NCI-H2081 treated with DMSO at 0.1 percent for 48 hours (cell line): ENCODE data around the gene KCNMB4.

Source experiments
- DNase-seq: peaks from one replicate; lab custom pipeline; 2025; lab: John Stamatoyannopoulos, UW

The KCNMB4 gene

DNA sequence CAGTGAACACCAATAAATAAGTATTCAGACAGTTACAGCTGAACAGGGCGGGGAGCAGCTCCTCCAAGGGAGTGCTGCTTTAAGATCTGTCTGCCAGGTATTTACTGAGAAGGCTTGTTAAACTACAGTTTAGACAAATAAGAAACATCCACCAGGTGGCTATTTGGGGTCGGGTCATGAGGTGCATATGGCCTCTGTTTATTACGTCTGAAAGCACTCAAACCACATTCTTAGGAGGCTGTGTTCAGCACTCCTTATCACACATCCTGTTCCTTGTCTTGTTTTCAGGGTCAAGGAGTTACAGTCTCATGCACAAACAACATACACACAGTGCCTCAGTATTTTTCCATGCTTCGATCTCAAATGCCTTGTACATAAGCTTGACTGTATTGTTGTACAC lies 78.8 kb downstream of the KCNMB4 start:
- DNase-seq, result no peak

DNA sequence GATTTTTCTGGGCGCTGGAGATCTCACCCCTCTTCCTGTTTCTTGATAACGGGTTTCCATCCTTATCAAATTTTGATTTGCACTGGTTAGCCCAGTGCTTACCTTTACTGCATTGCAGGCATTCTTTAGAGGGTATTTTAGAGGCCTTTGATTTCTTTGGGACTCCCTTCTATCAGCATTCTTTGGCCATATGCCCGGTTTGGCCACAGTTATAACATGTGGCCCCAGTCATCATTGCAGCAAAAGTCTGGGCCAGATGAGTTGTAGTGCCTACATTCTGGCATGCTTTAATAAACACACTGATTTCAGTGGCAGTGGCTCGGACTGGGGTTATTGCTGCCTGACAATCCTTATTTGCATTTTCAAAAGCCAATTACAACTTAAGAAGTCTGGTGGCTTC lies 82.3 kb downstream of the KCNMB4 start:
- DNase-seq, result no peak

DNA sequence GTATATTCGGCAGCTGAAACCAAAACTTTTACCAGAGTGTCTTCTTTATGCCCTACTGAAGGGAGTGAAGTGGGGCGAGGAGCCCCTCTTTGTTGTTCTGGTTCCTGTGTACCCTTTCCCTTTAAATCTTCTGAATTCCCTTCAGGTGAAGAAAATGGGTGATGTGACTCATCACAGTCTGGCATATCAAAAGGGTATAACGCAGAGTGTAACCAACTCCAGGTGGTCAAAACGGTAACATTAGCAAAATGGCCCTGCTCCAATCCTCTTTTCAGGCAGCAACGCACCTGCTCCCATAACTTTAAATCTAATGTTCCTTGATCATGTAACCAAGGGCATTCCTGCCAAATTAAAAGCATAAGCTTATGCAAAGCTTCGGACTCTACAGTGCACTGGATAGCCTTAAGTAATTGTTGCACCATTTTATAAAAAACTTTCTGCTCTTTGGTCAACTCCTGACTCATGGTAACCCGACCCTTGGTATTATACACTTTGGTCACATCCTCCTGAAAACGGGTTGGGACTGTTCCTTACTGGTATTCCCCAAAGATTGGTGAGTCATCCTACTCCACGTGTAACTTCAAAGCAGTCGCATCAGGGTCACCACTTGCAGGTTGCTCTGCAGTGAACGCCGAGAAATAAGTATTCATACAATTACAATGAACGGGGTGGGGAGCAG lies 83.1 kb downstream of the KCNMB4 start:
- DNase-seq, result no peak

DNA sequence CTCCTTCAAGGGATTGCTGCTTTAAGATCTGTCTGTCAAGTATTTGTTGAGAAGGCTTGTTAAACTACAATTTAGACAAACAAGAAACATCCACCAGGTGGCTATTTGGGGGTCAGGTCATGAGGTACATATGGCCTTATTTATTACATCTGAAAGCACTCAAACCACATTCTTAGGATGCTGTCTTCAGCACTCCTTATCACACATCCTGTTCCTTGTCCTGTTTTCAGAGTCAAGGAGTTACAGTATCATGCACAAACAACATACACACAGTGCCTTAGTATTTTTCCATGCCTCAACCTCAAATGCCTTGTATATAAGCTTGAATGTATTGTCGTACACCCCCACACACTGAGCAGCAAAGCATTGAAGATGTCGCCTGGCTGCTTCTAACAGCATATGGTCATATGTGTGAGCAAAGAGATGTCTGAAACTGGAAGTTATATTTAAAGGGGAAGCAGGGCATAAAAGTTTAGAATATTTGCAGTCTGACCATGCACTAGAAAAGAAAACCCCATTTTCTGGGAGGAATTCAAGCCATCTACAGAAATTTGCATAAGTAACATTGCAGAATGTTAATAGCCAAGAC lies 83.8 kb downstream of the KCNMB4 start:
- no peak for DNase-seq

DNA sequence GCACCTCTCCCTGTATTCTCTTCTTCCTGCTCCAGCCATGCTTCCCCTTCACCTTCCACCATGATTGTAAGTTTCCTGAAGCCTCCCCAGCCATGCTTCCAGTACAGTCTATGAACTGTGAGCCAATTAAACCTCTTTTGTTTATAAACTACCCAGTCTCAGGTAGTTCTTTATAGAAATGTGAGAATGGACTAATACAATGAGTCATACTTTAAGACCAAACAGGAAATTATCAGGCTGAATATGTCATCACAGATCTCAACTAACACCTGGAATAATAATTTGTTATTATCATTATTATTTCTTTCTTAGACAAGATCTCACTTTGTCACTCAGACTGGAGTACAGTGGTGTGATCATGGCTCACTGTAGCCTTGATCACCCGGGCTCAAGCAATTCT lies 85.4 kb downstream of the KCNMB4 start:
- DNase-seq, result no peak

DNA sequence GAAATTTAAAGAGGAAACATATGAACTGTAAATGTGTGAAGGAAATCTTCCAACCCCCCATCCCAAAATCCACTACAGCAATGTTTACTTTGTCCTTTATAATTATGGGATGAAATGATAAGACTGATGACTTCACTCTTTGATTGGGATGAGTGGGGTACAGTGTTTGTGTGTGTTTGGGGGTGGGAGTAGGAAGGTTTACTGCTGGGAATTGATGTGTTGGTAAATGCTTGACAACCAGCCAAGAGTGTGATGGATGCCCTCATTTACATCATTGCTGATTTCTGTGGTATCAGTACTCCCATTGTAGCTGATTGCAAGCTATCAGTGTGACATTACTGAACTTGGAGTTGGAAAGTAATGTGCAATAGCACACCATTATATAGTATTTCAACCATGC lies 90.9 kb downstream of the KCNMB4 start:
- DNase-seq, result no peak

DNA sequence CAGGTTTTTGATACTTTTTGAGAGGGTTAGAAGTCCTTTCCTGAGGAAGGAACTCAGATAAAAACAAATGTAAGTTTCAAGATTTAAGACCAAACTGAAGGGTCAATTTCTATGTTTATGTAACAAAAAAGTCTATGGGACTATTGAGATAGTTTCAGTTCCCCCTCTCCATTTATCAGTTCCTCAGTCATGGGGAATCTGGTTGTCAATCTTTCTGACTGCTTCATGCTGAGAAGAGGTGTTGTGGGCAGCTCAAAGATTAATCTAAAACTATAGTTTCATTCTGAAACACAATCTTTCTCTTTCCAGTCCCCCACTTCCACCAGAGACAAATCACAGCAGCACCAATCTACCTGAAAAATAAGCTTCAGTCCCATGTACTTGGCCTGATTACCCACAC lies 93.7 kb downstream of the KCNMB4 start:
- DNase-seq, result no peak

DNA sequence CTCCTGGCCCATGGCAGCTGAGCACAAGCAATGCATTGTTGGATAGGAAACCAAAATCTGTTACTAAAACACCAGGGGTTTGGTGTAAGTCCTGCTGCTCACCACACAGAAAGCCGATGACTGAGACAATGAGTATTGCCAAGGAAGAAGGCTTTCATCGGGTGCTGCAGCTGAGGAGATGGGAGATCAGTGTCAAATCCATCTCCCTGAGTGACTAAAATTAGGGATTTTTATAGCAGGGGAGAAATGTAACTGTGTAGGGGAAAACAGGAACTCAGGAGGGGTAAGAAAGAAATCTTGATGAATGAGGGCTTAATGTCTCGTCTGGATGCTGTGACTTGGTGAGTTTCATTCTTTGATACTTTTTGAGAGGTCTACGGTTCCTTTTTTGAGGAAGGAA lies 97.9 kb downstream of the KCNMB4 start:
- no peak for DNase-seq

DNA sequence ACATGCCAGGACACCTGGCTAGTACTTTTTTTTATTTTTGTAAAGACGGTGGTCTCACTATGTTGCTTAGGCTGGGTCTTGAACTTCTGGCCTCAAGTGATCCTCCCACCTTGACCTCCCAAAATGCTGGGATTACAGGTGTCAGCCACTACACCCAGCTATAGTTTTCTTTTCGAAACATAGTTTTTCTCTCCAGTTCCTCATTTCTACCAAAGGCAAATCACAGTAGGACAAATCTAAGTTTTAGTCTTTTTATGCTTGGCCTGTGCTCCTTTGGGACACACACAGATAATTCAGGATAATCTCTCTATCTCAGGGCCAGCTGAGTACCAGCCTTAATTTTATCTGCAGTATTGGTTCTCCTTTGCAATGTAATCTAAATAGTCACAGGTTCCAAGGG lies 100.7 kb downstream of the KCNMB4 start:
- no peak for DNase-seq

DNA sequence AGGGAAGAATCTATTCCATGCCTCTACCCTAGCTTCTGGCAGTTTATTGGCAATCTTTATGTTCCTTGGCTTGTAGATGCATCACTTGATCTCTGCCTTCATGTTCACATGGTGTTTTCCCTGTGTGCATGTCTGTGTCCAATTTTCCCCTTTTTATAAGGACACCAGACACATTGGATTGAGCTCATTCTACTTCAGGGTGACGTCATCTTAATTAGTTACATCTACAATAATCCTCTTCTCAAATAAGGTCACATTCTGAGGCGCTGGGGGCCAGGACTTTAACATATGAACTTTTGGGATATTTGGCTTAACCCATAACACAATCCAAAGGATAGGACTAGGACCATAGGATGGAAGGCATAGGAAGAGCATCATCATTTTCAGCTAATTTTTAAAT lies 101.4 kb downstream of the KCNMB4 start:
- no peak for DNase-seq

DNA sequence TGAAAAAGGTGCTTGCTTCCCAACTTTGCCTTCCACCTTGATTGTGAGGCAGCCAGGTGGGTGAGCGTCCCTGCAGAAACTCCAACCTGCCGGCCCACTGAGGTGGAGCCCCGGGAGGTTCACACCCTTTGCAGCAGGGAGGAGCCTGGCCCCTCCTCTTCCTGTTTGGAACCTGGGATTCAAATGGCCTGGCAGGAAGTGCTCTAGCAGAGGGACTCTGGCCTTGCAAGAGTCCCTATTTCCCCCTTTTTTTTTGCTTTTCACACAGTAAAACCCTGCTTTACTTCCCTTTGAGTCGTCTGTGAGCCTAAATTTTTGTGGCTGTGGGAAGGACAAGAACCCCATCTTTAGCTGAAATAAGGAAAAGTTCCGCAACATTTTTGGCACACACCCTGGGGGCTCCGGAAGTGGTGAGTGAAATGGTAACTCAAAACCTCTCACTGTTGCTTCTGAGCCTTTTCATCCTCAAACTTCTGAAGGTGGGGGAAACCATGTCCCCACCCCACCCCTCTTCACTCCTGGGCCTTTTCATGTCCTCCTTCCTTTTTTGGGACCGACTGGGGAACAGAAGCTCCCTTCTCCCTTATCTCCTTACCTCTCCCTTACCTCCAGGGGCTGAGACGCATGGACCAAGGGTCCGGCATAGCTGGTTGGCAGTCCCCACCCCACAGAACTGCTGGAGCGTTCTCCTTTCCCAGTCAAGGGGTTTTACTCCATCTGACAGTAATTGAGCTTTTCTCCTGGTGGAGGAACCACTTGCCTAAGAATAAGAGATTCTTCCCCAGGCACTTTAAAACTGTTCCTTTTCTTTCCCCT lies 102.0 kb downstream of the KCNMB4 start:
- DNase-seq, result no peak

DNA sequence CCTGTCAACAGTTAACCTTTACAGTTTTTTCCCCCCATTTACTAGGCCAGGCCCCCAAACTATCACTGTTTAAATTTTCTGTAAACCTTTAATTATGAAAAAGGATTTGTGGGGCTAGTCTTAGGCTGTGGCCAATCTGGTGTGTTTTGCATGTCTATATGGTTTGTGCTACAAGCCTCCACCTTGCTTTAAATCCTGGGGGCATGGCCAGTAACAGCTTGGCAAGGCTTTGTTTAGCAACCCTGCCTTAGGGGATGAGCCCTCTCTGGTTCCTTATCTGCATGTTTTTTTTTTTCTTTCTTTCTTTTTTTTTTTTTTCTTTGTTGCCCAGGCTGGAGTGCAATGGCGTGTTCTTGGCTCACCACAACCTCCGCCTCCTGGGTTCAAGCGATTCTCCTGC lies 102.7 kb downstream of the KCNMB4 start:
- DNase-seq, result no peak

DNA sequence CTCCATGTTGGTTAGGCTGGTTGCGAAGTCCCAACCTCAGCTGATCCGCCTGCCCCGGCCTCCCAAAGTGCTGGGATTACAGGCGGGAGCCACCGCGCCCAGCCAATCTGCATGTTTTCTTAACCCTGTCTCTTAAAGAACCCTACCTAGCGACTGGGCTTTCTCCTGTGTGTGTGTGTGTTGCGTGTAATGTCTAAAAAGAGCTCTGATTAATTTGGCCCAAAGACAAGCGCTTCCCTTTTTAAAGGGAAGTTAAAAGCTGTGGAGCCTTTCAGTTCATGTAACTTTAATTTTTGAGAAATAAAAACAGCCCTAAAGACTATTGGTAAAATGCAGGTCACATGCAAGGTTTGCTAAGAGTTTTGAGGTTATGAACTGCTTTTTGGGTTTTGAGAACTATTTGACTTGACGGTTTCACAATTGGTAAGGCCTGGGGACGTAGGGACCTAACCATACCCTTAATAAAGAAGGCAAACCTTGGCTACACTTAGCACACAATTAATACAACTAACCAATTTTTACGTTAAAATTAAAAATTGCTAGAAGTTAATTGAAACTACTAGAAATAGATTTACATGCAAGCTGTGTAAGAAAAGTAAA lies 103.2 kb downstream of the KCNMB4 start:
- DNase-seq, result no peak

DNA sequence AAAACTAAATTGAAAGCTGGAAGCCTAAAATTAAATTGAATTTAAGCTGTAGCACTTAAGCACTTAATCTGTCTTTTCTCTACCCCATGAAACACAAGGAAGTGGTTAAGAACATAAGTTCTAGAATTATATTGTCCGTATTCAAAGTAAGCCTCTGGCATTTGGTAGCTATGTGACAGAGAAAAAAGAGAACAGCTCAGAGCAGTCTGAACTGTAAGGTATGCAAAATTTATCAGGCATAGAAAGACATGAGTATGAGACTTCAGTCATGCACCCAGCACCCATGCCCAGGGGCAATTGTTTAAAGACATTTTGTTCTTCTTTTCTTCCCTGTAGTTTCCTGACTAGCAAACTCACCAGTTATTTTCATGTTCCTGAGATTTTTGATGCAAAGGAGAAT lies 116.7 kb downstream of the KCNMB4 start:
- no peak for DNase-seq
